Measurements from ENCODE around the gene PYCARD.

- TF ChIP-seq ZNF8 (CRISPR knock-in tag; IDR thresholded peaks at IDR 0.05) (no peak), ZNF565 (CRISPR knock-in tag; conservative IDR thresholded peaks at IDR 0.05; ENCODE audit: low read depth) (no peak), OSR1 (CRISPR knock-in tag; IDR thresholded peaks at IDR 0.05) (no peak), ZFP3 (CRISPR knock-in tag; IDR thresholded peaks at IDR 0.05) (no peak), ZFP30 (CRISPR knock-in tag; IDR thresholded peaks at IDR 0.05) (no peak), RARB (CRISPR knock-in tag; IDR thresholded peaks at IDR 0.05) (no peak), SNAI2 (CRISPR knock-in tag; IDR thresholded peaks at IDR 0.05) (no peak)
Measured at GRCh38 chr16:31215287-31216162, 13.0 kb upstream of the PYCARD start.
